Measurements from ENCODE around the gene MYDGF. TPM values are rescaled to one million over a fixed set of nuclear protein-coding genes. Genes with fewer than 3 reads are reported as not detected.
A peak's percentile ranks its signal among the peaks of the same experiment; 100 is the strongest.

The MYDGF gene
- total and polyA plus RNA-seq, 2 donors, result 41.9 to 53.5 TPM

GRCh38 chr19:4641132-4641531, 29.0 kb downstream of the MYDGF start:
- Histone ChIP-seq H3K27ac (ENCODE audit: low read depth in 1 of 2, low read length in 1 of 2) (no peak overlapping the region), H3K27me3 (ENCODE audit: control insufficient read depth in 2 of 2, insufficient read depth in 1 of 2, low read length in 1 of 2) (peaks cover 0 to 3% of the 10 kb centered on the region in 2 donors), H3K4me3 (ENCODE audit: low read length in 2 of 2) (no peak overlapping the region), H3K9me3 (ENCODE audit: control insufficient read depth in 2 of 2, insufficient read depth in 1 of 2, low read length in 1 of 2) (no peaks in the 10 kb centered on the region), H3K36me3 (ENCODE audit: control insufficient read depth in 2 of 2, insufficient read depth in 2 of 2, low read length in 1 of 2) (peaks cover 0 to 4% of the 10 kb centered on the region in 2 donors), H3K4me1 (ENCODE audit: control insufficient read depth in 2 of 2, insufficient read depth in 2 of 2, low read length in 2 of 2) (peaks cover 17 to 46% of the 10 kb centered on the region in 2 donors)
- WGBS, result 96% methylated on average over 14 of the region's 14 CpGs
- no peak for DNase-seq (ENCODE audit: low read depth in 6 of 9, low spot score in 9 of 9)

GRCh38 chr19:4640247-4641000, 29.7 kb downstream of the MYDGF start:
- Histone ChIP-seq H3K4me3 (ENCODE audit: low read length in 2 of 2) (peak overlapping the region; percentile 86 to 88), H3K36me3 (ENCODE audit: control insufficient read depth in 2 of 2, insufficient read depth in 2 of 2, low read length in 1 of 2) (peaks cover 0 to 4% of the 10 kb centered on the region in 2 donors), H3K9me3 (ENCODE audit: control insufficient read depth in 2 of 2, insufficient read depth in 1 of 2, low read length in 1 of 2) (no peaks in the 10 kb centered on the region), H3K27me3 (ENCODE audit: control insufficient read depth in 2 of 2, insufficient read depth in 1 of 2, low read length in 1 of 2) (peaks cover 2 to 9% of the 10 kb centered on the region in 2 donors), H3K27ac (ENCODE audit: low read depth in 1 of 2, low read length in 1 of 2) (peak overlapping the region; percentile 2 to 6), H3K4me1 (ENCODE audit: control insufficient read depth in 2 of 2, insufficient read depth in 2 of 2, low read length in 2 of 2) (peaks cover 17 to 51% of the 10 kb centered on the region in 2 donors)
- peak in 2 of 9 donors; percentile 21 to 37 for DNase-seq (ENCODE audit: low read depth in 6 of 9, low spot score in 9 of 9)
- 78% methylated on average over 17 of the region's 17 CpGs for WGBS

GRCh38 chr19:4639531-4640246, 30.5 kb downstream of the MYDGF start:
- peak overlapping the region; percentile 6 to 60 for H3K27ac ChIP-seq (ENCODE audit: low read depth in 1 of 2, low read length in 1 of 2)
- WGBS, result 10% methylated on average over 39 of the region's 39 CpGs

GRCh38 chr19:4638828-4639530, 31.2 kb downstream of the MYDGF start, which contains the start of gene TNFAIP8L1:
TNFAIP8L1 (plus strand) TSS chr19:4639516; CDS start chr19:4651870, 12,354 bp downstream.
- peak; percentile 77 to 98 (median 94) for DNase-seq (ENCODE audit: low read depth in 6 of 9, low spot score in 9 of 9)
- H3K4me1 ChIP-seq (ENCODE audit: control insufficient read depth in 2 of 2, insufficient read depth in 2 of 2, low read length in 2 of 2), result peaks cover 17 to 51% of the 10 kb centered on the region in 2 donors
- H3K27me3 ChIP-seq (ENCODE audit: control insufficient read depth in 2 of 2, insufficient read depth in 1 of 2, low read length in 1 of 2), result peaks cover 2 to 20% of the 10 kb centered on the region in 2 donors
- WGBS, result 2% methylated on average over 49 of the region's 49 CpGs
- H3K4me3 ChIP-seq (ENCODE audit: low read length in 2 of 2), result peak within 1 kb of the TSS; percentile 86 to 88
- H3K36me3 ChIP-seq (ENCODE audit: control insufficient read depth in 2 of 2, insufficient read depth in 2 of 2, low read length in 1 of 2), result peaks cover 0 to 4% of the 10 kb centered on the region in 2 donors
- H3K9me3 ChIP-seq (ENCODE audit: control insufficient read depth in 2 of 2, insufficient read depth in 1 of 2, low read length in 1 of 2), result no peaks in the 10 kb centered on the region
- peak within 1 kb of the TSS; percentile 85 to 91 for H3K27ac ChIP-seq (ENCODE audit: low read depth in 1 of 2, low read length in 1 of 2)

More at GRCh38 chr19:4639531-4640246, 30.5 kb downstream of the MYDGF start:
- Histone ChIP-seq H3K4me1 (ENCODE audit: control insufficient read depth in 2 of 2, insufficient read depth in 2 of 2, low read length in 2 of 2) (peaks cover 17 to 51% of the 10 kb centered on the region in 2 donors), H3K27me3 (ENCODE audit: control insufficient read depth in 2 of 2, insufficient read depth in 1 of 2, low read length in 1 of 2) (peaks cover 2 to 14% of the 10 kb centered on the region in 2 donors), H3K36me3 (ENCODE audit: control insufficient read depth in 2 of 2, insufficient read depth in 2 of 2, low read length in 1 of 2) (peaks cover 0 to 4% of the 10 kb centered on the region in 2 donors), H3K9me3 (ENCODE audit: control insufficient read depth in 2 of 2, insufficient read depth in 1 of 2, low read length in 1 of 2) (no peaks in the 10 kb centered on the region), H3K4me3 (ENCODE audit: low read length in 2 of 2) (peak overlapping the region; percentile 86 to 88)
- DNase-seq (ENCODE audit: low read depth in 6 of 9, low spot score in 9 of 9), result no peak

GRCh38 chr19:4638317-4638716, 31.8 kb downstream of the MYDGF start:
- H3K9me3 ChIP-seq (ENCODE audit: control insufficient read depth in 2 of 2, insufficient read depth in 1 of 2, low read length in 1 of 2), result no peaks in the 10 kb centered on the region
- 91% methylated on average over 11 of the region's 11 CpGs for WGBS
- peak overlapping the region; percentile 49 to 91 for H3K27ac ChIP-seq (ENCODE audit: low read depth in 1 of 2, low read length in 1 of 2)
- H3K36me3 ChIP-seq (ENCODE audit: control insufficient read depth in 2 of 2, insufficient read depth in 2 of 2, low read length in 1 of 2), result peaks cover 0 to 4% of the 10 kb centered on the region in 2 donors
- peak in 1 of 9 donors; percentile 15 for DNase-seq (ENCODE audit: low read depth in 6 of 9, low spot score in 9 of 9)
- H3K4me1 ChIP-seq (ENCODE audit: control insufficient read depth in 2 of 2, insufficient read depth in 2 of 2, low read length in 2 of 2), result peaks cover 17 to 51% of the 10 kb centered on the region in 2 donors
- H3K4me3 ChIP-seq (ENCODE audit: low read length in 2 of 2), result no peak overlapping the region
- peaks cover 2 to 26% of the 10 kb centered on the region in 2 donors for H3K27me3 ChIP-seq (ENCODE audit: control insufficient read depth in 2 of 2, insufficient read depth in 1 of 2, low read length in 1 of 2)

GRCh38 chr19:4636761-4637160, 33.4 kb downstream of the MYDGF start:
- Histone ChIP-seq H3K27ac (ENCODE audit: low read depth in 1 of 2, low read length in 1 of 2) (no peak overlapping the region), H3K27me3 (ENCODE audit: control insufficient read depth in 2 of 2, insufficient read depth in 1 of 2, low read length in 1 of 2) (peaks cover 2 to 26% of the 10 kb centered on the region in 2 donors), H3K4me1 (ENCODE audit: control insufficient read depth in 2 of 2, insufficient read depth in 2 of 2, low read length in 2 of 2) (peaks cover 17 to 51% of the 10 kb centered on the region in 2 donors), H3K4me3 (ENCODE audit: low read length in 2 of 2) (no peak overlapping the region), H3K9me3 (ENCODE audit: control insufficient read depth in 2 of 2, insufficient read depth in 1 of 2, low read length in 1 of 2) (no peaks in the 10 kb centered on the region), H3K36me3 (ENCODE audit: control insufficient read depth in 2 of 2, insufficient read depth in 2 of 2, low read length in 1 of 2) (peaks cover 0 to 4% of the 10 kb centered on the region in 2 donors)
- DNase-seq (ENCODE audit: low read depth in 6 of 9, low spot score in 9 of 9), result no peak
- 77% methylated on average over 8 of the region's 8 CpGs for WGBS

- no peak overlapping the region for H3K27ac ChIP-seq (ENCODE audit: low read depth in 1 of 2, low read length in 1 of 2)
- H3K4me1 ChIP-seq (ENCODE audit: control insufficient read depth in 2 of 2, insufficient read depth in 2 of 2, low read length in 2 of 2), result peaks cover 17 to 48% of the 10 kb centered on the region in 2 donors
- under 1% methylated on average over 43 of the region's 43 CpGs for WGBS
These were observed 33.9 kb downstream of the MYDGF start for GRCh38 chr19:4636151-4636717.

GRCh38 chr19:4635754-4636116, 34.4 kb downstream of the MYDGF start:
- Histone ChIP-seq H3K27ac (ENCODE audit: low read depth in 1 of 2, low read length in 1 of 2) (no peak overlapping the region), H3K36me3 (ENCODE audit: control insufficient read depth in 2 of 2, insufficient read depth in 2 of 2, low read length in 1 of 2) (no peaks in the 10 kb centered on the region), H3K4me3 (ENCODE audit: low read length in 2 of 2) (peak overlapping the region; percentile 48 to 60), H3K9me3 (ENCODE audit: control insufficient read depth in 2 of 2, insufficient read depth in 1 of 2, low read length in 1 of 2) (no peaks in the 10 kb centered on the region), H3K27me3 (ENCODE audit: control insufficient read depth in 2 of 2, insufficient read depth in 1 of 2, low read length in 1 of 2) (peaks cover 2 to 26% of the 10 kb centered on the region in 2 donors), H3K4me1 (ENCODE audit: control insufficient read depth in 2 of 2, insufficient read depth in 2 of 2, low read length in 2 of 2) (peaks cover 17 to 43% of the 10 kb centered on the region in 2 donors)
- 57% methylated on average over 13 of the region's 13 CpGs for WGBS
- peak in 1 of 9 donors; percentile 16 for DNase-seq (ENCODE audit: low read depth in 6 of 9, low spot score in 9 of 9)

More at GRCh38 chr19:4636151-4636717, 33.9 kb downstream of the MYDGF start:
- Histone ChIP-seq H3K9me3 (ENCODE audit: control insufficient read depth in 2 of 2, insufficient read depth in 1 of 2, low read length in 1 of 2) (no peaks in the 10 kb centered on the region), H3K36me3 (ENCODE audit: control insufficient read depth in 2 of 2, insufficient read depth in 2 of 2, low read length in 1 of 2) (peaks cover 0 to 3% of the 10 kb centered on the region in 2 donors), H3K4me3 (ENCODE audit: low read length in 2 of 2) (peak overlapping the region; percentile 48 to 60), H3K27me3 (ENCODE audit: control insufficient read depth in 2 of 2, insufficient read depth in 1 of 2, low read length in 1 of 2) (peaks cover 2 to 26% of the 10 kb centered on the region in 2 donors)
- peak in 6 of 9 donors; percentile 40 to 78 (median 60) for DNase-seq (ENCODE audit: low read depth in 6 of 9, low spot score in 9 of 9)

Measured in thymus (tissue), 11 donors.